Measurements from ENCODE around the gene ALG8. TPM values are rescaled to one million over a fixed set of nuclear protein-coding genes. Genes with fewer than 3 reads are reported as not detected.
"Not testable (repeated sequence)": the region's sequence is repeated elsewhere in the genome, so short reads cannot be mapped to it uniquely, and the experiment has no call there.

The ALG8 gene
- total RNA-seq, 1 donor from 2014 or later, result 27.0 TPM

GRCh38 chr11:78099666-78100065 lies 39.8 kb downstream of the ALG8 start:
- no peak overlapping the region for H3K27ac ChIP-seq
- intact Hi-C loops (cut with DNase I), result no loop called here
- peaks cover 14 to 16% of the 10 kb centered on the region in 2 donors for H3K36me3 ChIP-seq
- TF ChIP-seq, protein P1, sequence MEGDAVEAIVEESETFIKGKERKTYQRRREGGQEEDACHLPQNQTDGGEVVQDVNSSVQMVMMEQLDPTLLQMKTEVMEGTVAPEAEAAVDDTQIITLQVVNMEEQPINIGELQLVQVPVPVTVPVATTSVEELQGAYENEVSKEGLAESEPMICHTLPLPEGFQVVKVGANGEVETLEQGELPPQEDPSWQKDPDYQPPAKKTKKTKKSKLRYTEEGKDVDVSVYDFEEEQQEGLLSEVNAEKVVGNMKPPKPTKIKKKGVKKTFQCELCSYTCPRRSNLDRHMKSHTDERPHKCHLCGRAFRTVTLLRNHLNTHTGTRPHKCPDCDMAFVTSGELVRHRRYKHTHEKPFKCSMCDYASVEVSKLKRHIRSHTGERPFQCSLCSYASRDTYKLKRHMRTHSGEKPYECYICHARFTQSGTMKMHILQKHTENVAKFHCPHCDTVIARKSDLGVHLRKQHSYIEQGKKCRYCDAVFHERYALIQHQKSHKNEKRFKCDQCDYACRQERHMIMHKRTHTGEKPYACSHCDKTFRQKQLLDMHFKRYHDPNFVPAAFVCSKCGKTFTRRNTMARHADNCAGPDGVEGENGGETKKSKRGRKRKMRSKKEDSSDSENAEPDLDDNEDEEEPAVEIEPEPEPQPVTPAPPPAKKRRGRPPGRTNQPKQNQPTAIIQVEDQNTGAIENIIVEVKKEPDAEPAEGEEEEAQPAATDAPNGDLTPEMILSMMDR (IDR thresholded peaks at IDR 0.05), result no peak
- H3K9me3 ChIP-seq, result no peaks in the 10 kb centered on the region
- H3K4me3 ChIP-seq, result no peak overlapping the region
- no peak for DNase-seq (ENCODE audit: low spot score in 2 of 2)
- no peaks in the 10 kb centered on the region for H3K4me1 ChIP-seq
- H3K27me3 ChIP-seq, result no peaks in the 10 kb centered on the region

DNA sequence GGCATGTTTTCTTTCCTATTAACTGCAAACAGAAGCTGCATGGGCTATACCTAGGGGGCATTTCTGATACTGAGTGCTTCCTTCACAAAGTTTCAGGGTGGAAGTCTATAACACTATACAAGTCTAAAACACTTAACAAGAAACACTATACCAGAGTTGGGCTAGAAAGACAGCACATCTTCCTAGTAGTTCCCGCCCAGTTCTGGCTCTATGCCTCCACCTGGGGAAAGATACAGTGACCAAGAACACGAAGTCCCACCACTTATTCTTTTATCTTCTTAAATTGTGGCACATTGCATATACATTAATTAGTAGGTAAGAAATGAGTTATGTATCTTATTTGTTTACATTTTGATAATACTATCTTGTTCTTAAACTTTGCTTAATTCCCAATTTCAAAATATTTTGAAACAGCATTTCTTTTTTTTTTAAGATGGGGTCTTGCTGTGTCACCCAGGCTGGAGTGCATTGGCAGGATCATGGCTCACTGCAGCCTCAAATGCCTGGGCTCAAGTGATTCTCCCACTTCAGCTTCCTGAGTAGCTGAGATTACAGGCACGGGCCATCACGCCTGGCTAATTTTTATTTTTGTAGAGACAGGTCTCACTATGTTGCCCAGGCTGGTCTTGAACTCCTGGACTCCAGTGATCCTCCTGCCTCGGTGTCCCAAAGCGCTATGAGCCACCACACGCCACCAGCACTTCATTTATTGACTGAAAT lies 41.6 kb downstream of the ALG8 start:
- no peak overlapping the region for H3K27ac ChIP-seq
- TF ChIP-seq, protein P1 (IDR thresholded peaks at IDR 0.05), result no peak
- peaks cover 14 to 16% of the 10 kb centered on the region in 2 donors for H3K36me3 ChIP-seq
- intact Hi-C loops (cut with DNase I), result no loop called here
- H3K4me3 ChIP-seq, result no peak overlapping the region
- H3K4me1 ChIP-seq, result no peaks in the 10 kb centered on the region
- no peaks in the 10 kb centered on the region for H3K27me3 ChIP-seq
- H3K9me3 ChIP-seq, result no peaks in the 10 kb centered on the region
- no peak for DNase-seq (ENCODE audit: low spot score in 2 of 2)

GRCh38 chr11:78094250-78094649 lies 45.2 kb downstream of the ALG8 start:
- Histone ChIP-seq H3K4me3 (no peak overlapping the region), H3K9me3 (no peaks in the 10 kb centered on the region), H3K4me1 (no peaks in the 10 kb centered on the region), H3K27me3 (no peaks in the 10 kb centered on the region), H3K27ac (no peak overlapping the region), H3K36me3 (no peaks in the 10 kb centered on the region)
- DNase-seq (ENCODE audit: low spot score in 2 of 2), result no peak
- intact Hi-C loops (cut with DNase I), result no loop called here
- TF ChIP-seq, protein P1 (IDR thresholded peaks at IDR 0.05), result no peak

DNA sequence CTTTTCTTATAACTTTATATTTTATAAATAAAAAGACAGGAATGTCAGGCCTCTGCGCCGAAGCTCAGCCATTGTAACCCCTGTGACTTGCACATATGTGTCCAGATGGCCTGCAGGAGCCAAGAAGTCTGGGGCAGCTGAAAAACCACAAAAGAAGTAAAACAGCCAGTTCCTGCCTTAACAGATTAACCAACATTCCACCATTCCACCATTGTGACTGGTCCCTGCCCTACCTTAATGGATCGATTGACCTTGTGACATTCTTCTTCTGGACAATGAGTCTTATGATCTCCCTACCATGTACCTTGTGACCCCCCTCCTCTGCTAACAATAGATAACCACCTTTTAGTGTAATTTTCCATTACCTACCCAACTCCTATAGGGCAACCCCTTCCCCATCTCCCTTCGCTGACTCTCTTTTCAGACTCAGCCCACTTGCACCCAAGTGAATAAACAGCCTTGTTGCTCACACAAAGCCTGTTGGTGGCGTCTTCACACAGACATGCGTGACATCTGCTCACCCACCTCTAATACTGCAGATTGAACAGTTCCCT lies 52.8 kb downstream of the ALG8 start:
- H3K27me3 ChIP-seq; H3K4me1 ChIP-seq; H3K9me3 ChIP-seq; intact Hi-C loops (cut with DNase I); DNase-seq (ENCODE audit: low spot score in 2 of 2); H3K4me3 ChIP-seq; H3K36me3 ChIP-seq; H3K27ac ChIP-seq: not testable (repeated sequence)

DNA sequence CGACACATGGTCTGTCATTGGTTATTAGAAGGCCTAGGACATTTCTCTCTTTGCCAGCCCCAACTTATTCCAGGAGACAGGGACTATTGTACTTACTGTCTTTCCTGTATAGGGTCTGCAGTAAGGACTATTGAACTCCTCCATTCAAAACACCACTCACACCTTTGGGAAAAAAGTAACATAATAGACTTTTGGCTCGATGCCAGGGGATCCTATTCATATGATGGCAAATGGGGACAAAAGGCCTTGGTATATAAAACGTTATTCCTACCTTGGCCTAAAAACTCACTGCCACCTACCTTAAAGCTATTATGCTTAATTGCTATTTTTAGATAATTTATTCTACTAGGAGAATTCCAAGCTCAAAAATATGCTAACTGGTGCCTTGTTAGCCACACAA lies 53.5 kb downstream of the ALG8 start:
- Histone ChIP-seq H3K4me1 (no peaks in the 10 kb centered on the region), H3K9me3 (no peaks in the 10 kb centered on the region), H3K36me3 (no peaks in the 10 kb centered on the region), H3K27ac (no peak overlapping the region), H3K27me3 (no peaks in the 10 kb centered on the region), H3K4me3 (no peak overlapping the region)
- TF ChIP-seq, protein P1 (IDR thresholded peaks at IDR 0.05), result no peak
- intact Hi-C loops (cut with DNase I), result no loop called here
- DNase-seq (ENCODE audit: low spot score in 2 of 2), result no peak

DNA sequence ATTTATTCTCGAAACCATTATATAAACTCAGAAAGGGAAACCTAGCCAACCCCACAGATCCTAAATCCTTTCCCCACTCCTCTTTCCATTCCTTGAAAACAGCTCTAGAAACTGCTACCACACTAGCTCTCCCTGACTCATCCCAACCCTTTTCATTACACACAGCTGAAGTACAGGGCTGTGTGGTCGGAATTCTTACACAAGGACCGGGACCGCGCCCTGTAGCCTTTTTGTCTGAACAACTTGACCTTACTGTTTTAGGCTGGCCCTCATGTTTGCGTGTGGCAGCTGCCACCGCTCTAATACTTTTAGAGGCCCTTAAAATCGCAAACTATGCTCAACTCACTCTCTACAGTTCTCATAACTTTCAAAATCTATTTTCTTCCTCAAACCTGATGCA lies 54.9 kb downstream of the ALG8 start:
- H3K9me3 ChIP-seq; H3K4me1 ChIP-seq; DNase-seq (ENCODE audit: low spot score in 2 of 2); H3K4me3 ChIP-seq; H3K27me3 ChIP-seq; H3K36me3 ChIP-seq; H3K27ac ChIP-seq; intact Hi-C loops (cut with DNase I): not testable (repeated sequence)

All from ascending aorta (tissue), 2 donors.